H7 (cell line): ENCODE data around the gene DAZAP2. TPM values are rescaled to one million over a fixed set of nuclear protein-coding genes. Genes with fewer than 3 reads are reported as not detected.
"Not testable (repeated sequence)": the region's sequence is repeated elsewhere in the genome, so short reads cannot be mapped to it uniquely, and the experiment has no call there.

Experiments used
- DNase-seq: peaks from one replicate; pipeline ENCODE4 v3.0.0; 2012
- H3K27me3 ChIP-seq: 2 replicates; pipeline ENCODE4 v1.6.0; 2011; ENCODE audit warnings: mild to moderate bottlenecking, low read length; ENCODE audit not compliant: control insufficient read depth, insufficient read depth
- H3K36me3 ChIP-seq: replicated peaks from 2 replicates; pipeline ENCODE4 v1.5.1; 2011; ENCODE audit warnings: low read length; ENCODE audit not compliant: control insufficient read depth, insufficient read depth
- H3K4me3 ChIP-seq: 2 replicates; pipeline ENCODE4 v1.5.1; 2011; ENCODE audit warnings: low read depth, mild to moderate bottlenecking, control low read depth, low read length, moderate library complexity; ENCODE audit not compliant: insufficient read depth
- total RNA-seq: library from RNA; depleted of rRNA; stranded (reverse); fragments of >200 nt; shearing (Covaris generic); gene quantifications from 2 replicates; pipeline ENCODE4 v1.2.3, GENCODE V29; 2014

DAZAP2 gene
- total RNA-seq, 1 experiment from 2014 or later: 47.1 TPM

GRCh38 chr12:51253276-51253675 lies 14.7 kb downstream of the DAZAP2 start:
- Histone ChIP-seq H3K27me3 (no peaks in the 10 kb centered on the region), H3K36me3 (no peaks in the 10 kb centered on the region), H3K4me3 (no peak overlapping the region)
- DNase-seq: no peak

- Histone ChIP-seq H3K27me3 (no peaks in the 10 kb centered on the region), H3K4me3 (no peak overlapping the region), H3K36me3 (no peaks in the 10 kb centered on the region)
- no peak for DNase-seq
Measured at GRCh38 chr12:51254536-51254935, 15.9 kb downstream of the DAZAP2 start.

GRCh38 chr12:51259600-51259999 lies 21.0 kb downstream of the DAZAP2 start:
- H3K4me3 ChIP-seq, DNase-seq, H3K36me3 ChIP-seq, H3K27me3 ChIP-seq: not testable (repeated sequence)

DNA sequence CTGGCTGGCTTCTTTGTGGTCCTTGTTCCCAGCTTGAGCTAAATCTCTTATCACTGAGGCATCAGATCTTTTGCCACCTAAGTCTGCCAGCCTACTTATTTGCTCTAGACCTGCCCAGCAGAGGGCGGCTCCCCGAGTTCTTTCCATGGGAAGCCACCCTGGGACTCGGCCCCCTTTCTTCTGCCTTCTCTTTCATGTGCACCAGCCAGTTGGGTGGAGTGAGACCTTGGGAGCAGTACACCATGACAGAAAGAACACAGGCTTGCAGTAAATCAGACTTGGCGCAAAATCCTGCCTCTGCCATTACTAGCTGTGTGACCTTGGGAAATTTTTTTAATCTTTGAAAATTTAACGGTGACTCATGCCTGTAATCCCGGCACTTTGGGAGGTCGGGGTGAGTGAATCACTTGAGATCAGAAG lies 24.1 kb downstream of the DAZAP2 start:
- H3K27me3 ChIP-seq: no peaks in the 10 kb centered on the region
- DNase-seq: peak; percentile 67

DNA sequence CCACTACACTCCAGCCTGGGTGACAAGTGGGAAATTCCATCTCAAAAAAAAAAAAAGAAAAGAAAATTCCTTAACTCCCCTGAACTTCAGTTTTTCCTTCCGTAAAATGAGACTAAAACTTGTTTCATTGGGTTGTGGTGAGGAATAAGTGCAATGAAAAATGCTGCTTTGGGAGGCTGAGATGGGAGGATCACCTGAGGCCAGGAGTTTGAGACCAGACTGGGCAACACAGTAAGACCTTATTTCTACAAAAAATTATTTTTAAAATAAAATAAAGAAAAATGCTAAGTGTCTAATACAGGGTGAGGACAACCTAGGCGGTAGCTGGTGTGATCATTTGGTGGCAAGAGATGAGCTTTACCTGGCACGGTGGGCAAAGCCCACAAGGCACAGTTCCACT lies 24.7 kb downstream of the DAZAP2 start:
- H3K27me3 ChIP-seq: no peaks in the 10 kb centered on the region
- H3K36me3 ChIP-seq: no peaks in the 10 kb centered on the region
- no peak overlapping the region for H3K4me3 ChIP-seq
- DNase-seq: no peak

More for the DNA sequence above, 24.1 kb downstream of the DAZAP2 start:
- Histone ChIP-seq H3K36me3 (no peaks in the 10 kb centered on the region), H3K4me3 (no peak overlapping the region)

- no peak for DNase-seq
- Histone ChIP-seq H3K36me3 (no peaks in the 10 kb centered on the region), H3K4me3 (no peak overlapping the region), H3K27me3 (no peaks in the 10 kb centered on the region)
Measured at GRCh38 chr12:51264297-51264696, 25.7 kb downstream of the DAZAP2 start.

DNA sequence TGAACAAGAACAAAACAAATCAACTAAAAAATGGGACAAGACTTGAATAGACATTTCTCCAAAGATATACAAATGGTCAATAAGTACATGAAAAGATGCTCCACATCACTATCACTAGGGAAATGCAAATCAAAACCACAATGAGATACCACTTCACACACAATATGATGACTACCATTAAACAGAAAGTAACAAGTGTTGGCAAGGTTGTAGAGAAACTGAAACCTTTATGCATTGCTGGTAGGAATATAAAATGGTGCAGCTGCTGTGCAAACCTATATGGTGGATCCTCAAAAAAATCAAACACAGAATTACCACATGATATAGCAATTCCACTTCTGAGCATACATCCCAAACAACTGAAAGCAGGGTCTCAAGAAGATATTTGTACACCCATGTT lies 26.4 kb downstream of the DAZAP2 start:
- DNase-seq: no peak
- Histone ChIP-seq H3K4me3 (no peak overlapping the region), H3K36me3 (no peaks in the 10 kb centered on the region), H3K27me3 (no peaks in the 10 kb centered on the region)

DNA sequence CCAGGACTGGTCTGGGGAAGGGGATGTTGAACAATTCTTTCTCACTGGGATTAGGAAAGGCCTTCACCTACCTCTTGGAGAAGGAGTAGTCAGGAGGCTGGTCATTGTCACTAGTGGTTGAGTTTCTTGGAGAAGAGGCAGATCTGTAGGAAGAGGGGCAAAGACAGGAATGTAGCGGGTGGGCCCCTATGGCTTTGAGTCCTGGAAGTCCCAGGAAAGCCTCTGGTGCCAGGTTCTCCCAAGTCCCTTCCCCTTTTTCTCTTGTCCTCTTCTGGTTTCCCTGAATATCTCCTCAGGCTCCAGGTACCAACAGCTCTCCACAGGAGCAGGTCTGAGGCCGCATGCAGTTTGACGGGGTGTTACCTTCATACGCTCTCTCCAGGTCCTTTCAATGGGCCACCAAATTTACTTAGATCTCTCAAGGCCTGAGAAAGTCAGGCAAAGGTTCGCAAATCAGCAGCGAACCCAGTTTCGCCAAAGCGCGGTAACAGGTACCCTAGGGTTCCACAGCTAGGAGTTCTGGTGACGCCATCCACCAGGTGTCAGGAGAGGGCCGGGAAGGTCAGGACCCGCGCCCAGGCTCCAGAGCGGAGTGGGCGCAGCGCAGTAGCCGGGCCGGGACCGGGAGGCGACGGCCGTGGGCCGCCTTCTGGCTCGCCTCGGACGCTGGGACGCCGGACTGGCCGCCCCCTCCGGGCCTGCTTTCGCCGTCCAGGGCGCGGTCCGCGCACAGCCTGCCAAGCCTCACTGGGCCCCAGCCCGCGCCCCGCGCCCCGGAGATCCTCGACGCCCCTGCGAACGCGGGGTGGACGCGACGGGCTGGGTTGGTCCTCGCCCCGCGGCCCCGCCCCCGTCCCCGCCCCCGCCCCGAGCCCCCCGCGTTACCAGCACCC lies 30.8 kb downstream of the DAZAP2 start:
- peak; percentile 90 for DNase-seq
- Histone ChIP-seq H3K4me3 (peak overlapping the region; percentile 72), H3K27me3 (peaks cover 6% of the 10 kb centered on the region), H3K36me3 (no peaks in the 10 kb centered on the region)

GRCh38 chr12:51270067-51270950 lies 31.7 kb downstream of the DAZAP2 start, which contains the start of gene SMAGP:
Gene SMAGP (minus strand): TSS chr12:51270415. CDS start chr12:51269278, 1,137 bp downstream.
- H3K27me3 ChIP-seq: peaks cover 6% of the 10 kb centered on the region
- peak; percentile 90 for DNase-seq
- H3K4me3 ChIP-seq: peak within 1 kb of the TSS; percentile 72
- H3K36me3 ChIP-seq: no peaks in the 10 kb centered on the region

DNA sequence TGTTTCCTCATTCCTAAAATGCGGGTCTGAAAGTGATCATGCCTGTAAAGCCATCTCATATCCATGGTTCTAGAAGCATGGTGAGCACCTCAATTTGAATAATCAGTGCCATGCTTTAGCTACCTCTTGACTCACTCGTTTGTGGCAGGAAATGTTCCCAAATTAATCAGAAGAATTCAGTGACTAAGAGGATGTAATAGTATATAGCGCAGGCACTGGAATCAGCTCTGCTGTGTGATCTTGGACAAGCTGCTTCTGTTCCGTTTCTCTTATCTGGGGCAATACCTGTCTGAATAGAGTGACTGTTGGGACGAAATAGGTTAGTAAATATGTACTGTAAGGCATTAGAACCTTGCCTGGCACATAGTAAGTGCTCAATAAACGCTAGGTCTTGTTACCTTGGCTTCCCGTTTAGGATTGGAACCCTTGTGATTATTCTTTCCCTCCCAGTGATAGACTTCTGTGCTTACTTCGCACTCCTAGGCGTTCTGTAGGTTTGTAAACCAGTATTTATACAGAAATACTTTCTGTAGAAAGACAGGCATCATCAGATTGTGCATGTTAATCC lies 32.4 kb downstream of the DAZAP2 start:
- peak overlapping the region; percentile 72 for H3K4me3 ChIP-seq
- H3K36me3 ChIP-seq: no peaks in the 10 kb centered on the region
- H3K27me3 ChIP-seq: peaks cover 6% of the 10 kb centered on the region
- no peak for DNase-seq

GRCh38 chr12:51272810-51273209 lies 34.2 kb downstream of the DAZAP2 start:
- H3K27me3 ChIP-seq, H3K4me3 ChIP-seq, DNase-seq, H3K36me3 ChIP-seq: not testable (repeated sequence)

DNA sequence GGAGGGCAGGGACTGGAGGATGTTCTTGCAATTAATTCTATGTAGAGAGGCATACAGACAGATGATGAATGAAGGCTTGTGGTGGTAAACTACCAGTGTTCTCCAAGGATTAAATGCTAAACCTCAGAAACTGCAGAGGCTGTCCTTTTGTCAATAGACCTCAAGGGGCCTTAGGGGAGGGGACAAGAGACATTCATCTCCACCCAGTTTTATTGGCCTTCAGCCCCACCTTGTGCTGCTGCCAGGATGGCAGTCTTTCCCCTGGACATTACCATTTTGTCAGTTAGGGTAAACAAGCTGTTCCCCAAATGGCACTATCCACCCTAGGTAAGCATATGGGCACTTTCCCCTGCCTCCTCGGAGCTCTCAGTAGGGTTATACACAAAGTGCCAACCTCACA lies 36.5 kb downstream of the DAZAP2 start:
- H3K27me3 ChIP-seq: peaks cover 6% of the 10 kb centered on the region
- DNase-seq: peak; percentile 36

DNA sequence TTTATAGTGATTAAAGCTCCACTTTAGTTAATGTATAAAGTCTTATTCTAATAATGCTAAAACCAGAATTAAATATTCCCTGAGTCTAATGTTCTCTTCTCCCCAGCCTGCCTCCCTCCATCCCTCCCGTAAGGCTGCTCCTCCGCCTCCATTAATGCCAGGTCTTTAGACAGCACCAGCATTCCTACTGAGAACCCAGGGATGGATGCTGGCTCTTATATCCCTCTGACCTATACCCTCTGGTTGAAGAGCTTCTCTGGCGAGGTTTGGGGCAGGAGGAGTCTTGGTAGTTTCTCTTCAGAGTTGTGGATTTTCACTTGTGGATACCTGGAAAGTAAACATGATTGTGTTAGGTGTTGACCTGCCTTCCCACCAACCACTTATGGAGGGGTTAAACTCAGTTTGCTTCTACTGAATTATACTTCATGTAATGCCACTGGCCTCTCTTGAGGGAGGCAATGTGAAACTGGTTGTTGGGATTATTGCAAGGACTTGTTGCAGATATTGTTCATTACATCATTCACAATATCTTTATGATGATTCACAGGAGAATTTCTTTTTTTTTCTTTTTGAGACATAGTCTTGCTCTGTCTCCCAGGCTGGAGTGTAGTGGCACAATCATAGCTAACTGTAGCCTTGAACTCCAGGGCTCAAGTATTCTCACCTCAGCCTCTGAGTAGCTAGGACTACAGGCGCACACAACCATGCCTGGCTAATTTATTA lies 42.7 kb downstream of the DAZAP2 start:
- DNase-seq: no peak
- H3K4me3 ChIP-seq: no peak overlapping the region

More for the DNA sequence above, 36.5 kb downstream of the DAZAP2 start:
- Histone ChIP-seq H3K4me3 (no peak overlapping the region), H3K36me3 (no peaks in the 10 kb centered on the region)

GRCh38 chr12:51285843-51286242 lies 47.2 kb downstream of the DAZAP2 start:
- no peak for DNase-seq

More for the DNA sequence above, 42.7 kb downstream of the DAZAP2 start:
- Histone ChIP-seq H3K27me3 (no peaks in the 10 kb centered on the region), H3K36me3 (no peaks in the 10 kb centered on the region)

More at GRCh38 chr12:51285843-51286242, 47.2 kb downstream of the DAZAP2 start:
- no peak overlapping the region for H3K4me3 ChIP-seq
- no peaks in the 10 kb centered on the region for H3K27me3 ChIP-seq
- H3K36me3 ChIP-seq: no peaks in the 10 kb centered on the region
